K562 (cell line): Measurements from ENCODE around the gene IL18RAP. TPM values are rescaled to one million over a fixed set of nuclear protein-coding genes. Genes with fewer than 3 reads are reported as not detected.

Source experiments
- CREBBP ChIP-seq: IDR thresholded peaks from one replicate; pipeline ENCODE4 v1.6.1; 2012; ENCODE audit warnings: low read depth, mild to moderate bottlenecking, control low read depth, inconsistent platforms, low read length
- PHB ChIP-seq: fragments of 250-450 bp; sonication (Bioruptor Pico); IDR thresholded peaks from 2 replicates; pipeline ENCODE4 v1.5.0; 2021
- PTTG1 ChIP-seq: fragments of 450-650 bp; IDR thresholded peaks from 2 replicates; pipeline ENCODE4 v1.6.1; 2016; ENCODE audit warnings: low read depth, mild to moderate bottlenecking, missing genetic modification characterization, missing compliant biosample characterization
- SIX5 ChIP-seq, 2 experiments: IDR thresholded peaks; 2 replicates each; pipeline ENCODE4 v1.6.1; 2011; ENCODE audit warnings: low read length in 2 of 2, borderline replicate concordance in 1 of 2, low read depth in 1 of 2, mild to moderate bottlenecking in 1 of 2, moderate library complexity in 1 of 2; ENCODE audit not compliant: insufficient read depth in 1 of 2
- ZNF445 ChIP-seq: fragments of 250-450 bp; sonication (Bioruptor Pico); IDR thresholded peaks from 2 replicates; pipeline ENCODE4 v1.4.0; 2020; ENCODE audit warnings: low read depth, mild to moderate bottlenecking, moderate library complexity
- ZSCAN32 ChIP-seq: fragments of 450-650 bp; formaldehyde crosslinking; IDR thresholded peaks from 2 replicates; pipeline ENCODE4 v1.4.0; 2020; ENCODE audit warnings: mild to moderate bottlenecking, moderate library complexity
- polyA plus RNA-seq, 8 experiments: library from polyadenylated mRNA; depleted of rRNA in 4 of 8; stranded (reverse) in 5 of 8; unstranded in 3 of 8; fragments of >200 nt; fragmentation: Nextera tagmentation in 2 of 8; fragmentation: Illumina TruSeq in 1 of 8; extraction: Ambion mirVana in 2 of 8; extraction: Trizol in 1 of 8; gene quantifications; 2 replicates each; pipeline versions ENCODE4 v1.2.1 to v1.2.3, GENCODE V29; 2011 to 2014; ENCODE audit warnings: inconsistent platforms in 1 of 8, missing spikeins in 1 of 8
- total RNA-seq, 7 experiments: library from RNA; depleted of rRNA in 6 of 7; stranded (reverse); fragments of >200 nt in 6 of 7; fragmentation: Illumina TruSeq in 2 of 7; extraction: Trizol in 2 of 7; gene quantifications; 2 replicates each; pipeline versions ENCODE4 v1.2.1 to v1.2.3, GENCODE V29; 2011 to 2021; ENCODE audit warnings: low replicate concordance in 1 of 7
- TF ChIP-seq, protein P1 (sequence below), 2 experiments: fragments of 450-650 bp; formaldehyde crosslinking in 1 of 2; IDR thresholded peaks; 2 replicates each; pipeline versions ENCODE4 v1.4.0 to v1.6.1; 2014 to 2020; ENCODE audit warnings: mild to moderate bottlenecking in 2 of 2, borderline replicate concordance in 1 of 2, low read depth in 1 of 2
- TF ChIP-seq, protein P2 (sequence below): sonication (generic); formaldehyde crosslinking; IDR thresholded peaks from 2 replicates; pipeline ENCODE4 v1.8.0; 2022; ENCODE audit warnings: mild to moderate bottlenecking, low read depth, missing genetic modification reagents
- TF ChIP-seq, protein P3 (sequence below): fragments of 250-450 bp; sonication (Bioruptor Pico); IDR thresholded peaks from 2 replicates; pipeline ENCODE4 v1.5.0; 2021; ENCODE audit warnings: mild to moderate bottlenecking, moderate library complexity
- TF ChIP-seq, protein P4 (sequence below), 3 experiments: fragments of 200-800 bp in 1 of 3; sonication (Bioruptor generic) in 1 of 3; sonication (generic) in 1 of 3; formaldehyde crosslinking in 1 of 3; IDR thresholded peaks; 2 replicates each; pipeline versions ENCODE4 v1.6.1 to v1.8.0; 2016 to 2022; ENCODE audit warnings: mild to moderate bottlenecking in 2 of 3, missing compliant biosample characterization in 2 of 3, missing genetic modification characterization in 2 of 3, missing genetic modification reagents in 1 of 3

Gene IL18RAP
- total and polyA plus RNA-seq, 9 of the 15 experiments (the other 6 are each of a cell fraction or from before 2014, with no cell fraction given): 1.1 to 20.5 (median 5.8) TPM

DNA sequence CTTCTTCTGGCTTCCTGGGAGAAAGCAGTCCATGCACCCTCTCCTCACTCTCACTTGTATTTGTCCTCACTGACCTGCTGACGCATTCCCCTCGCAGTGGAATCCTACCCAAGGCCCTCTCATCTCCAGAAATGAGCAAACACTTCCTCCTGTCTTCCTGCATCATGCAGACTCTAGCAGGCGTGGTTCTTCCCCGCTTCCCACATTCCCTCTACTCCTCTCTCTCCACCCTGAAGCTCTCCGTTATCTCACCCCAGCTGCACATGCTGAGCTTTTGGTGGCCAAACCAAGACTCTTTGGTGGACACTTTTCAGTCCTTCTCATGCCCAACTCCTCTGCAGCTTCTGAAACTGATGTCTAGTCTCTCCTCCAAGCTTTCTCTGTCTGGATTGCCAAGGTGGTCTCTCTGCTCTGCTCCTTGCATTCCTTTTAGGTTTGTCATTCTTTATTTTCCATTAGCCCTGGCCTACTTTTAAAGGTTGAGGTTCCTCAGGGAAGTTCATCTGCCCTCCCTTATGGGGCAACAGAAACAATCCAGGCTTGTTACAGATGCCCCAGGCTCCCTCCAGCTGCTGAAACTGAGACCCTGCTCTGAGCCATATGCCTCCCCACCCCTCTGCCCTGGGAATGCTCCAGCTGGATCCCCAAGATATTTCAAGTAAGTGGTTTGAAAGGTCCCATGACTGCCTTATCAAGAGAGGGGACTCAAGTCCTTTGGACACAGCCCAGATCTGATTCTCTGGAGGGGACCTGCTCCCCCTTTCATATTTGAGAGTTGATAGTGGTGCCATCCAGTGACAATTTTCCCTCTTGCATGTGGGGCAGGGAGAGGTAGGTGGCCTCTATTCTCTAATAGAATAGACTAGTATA, 835 bp upstream of the IL18RAP start (continued):
- TF ChIP-seq, protein P1, sequence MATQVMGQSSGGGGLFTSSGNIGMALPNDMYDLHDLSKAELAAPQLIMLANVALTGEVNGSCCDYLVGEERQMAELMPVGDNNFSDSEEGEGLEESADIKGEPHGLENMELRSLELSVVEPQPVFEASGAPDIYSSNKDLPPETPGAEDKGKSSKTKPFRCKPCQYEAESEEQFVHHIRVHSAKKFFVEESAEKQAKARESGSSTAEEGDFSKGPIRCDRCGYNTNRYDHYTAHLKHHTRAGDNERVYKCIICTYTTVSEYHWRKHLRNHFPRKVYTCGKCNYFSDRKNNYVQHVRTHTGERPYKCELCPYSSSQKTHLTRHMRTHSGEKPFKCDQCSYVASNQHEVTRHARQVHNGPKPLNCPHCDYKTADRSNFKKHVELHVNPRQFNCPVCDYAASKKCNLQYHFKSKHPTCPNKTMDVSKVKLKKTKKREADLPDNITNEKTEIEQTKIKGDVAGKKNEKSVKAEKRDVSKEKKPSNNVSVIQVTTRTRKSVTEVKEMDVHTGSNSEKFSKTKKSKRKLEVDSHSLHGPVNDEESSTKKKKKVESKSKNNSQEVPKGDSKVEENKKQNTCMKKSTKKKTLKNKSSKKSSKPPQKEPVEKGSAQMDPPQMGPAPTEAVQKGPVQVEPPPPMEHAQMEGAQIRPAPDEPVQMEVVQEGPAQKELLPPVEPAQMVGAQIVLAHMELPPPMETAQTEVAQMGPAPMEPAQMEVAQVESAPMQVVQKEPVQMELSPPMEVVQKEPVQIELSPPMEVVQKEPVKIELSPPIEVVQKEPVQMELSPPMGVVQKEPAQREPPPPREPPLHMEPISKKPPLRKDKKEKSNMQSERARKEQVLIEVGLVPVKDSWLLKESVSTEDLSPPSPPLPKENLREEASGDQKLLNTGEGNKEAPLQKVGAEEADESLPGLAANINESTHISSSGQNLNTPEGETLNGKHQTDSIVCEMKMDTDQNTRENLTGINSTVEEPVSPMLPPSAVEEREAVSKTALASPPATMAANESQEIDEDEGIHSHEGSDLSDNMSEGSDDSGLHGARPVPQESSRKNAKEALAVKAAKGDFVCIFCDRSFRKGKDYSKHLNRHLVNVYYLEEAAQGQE (IDR thresholded peaks at IDR 0.05; ENCODE audit: borderline replicate concordance): no peak
- TF ChIP-seq, protein P1 (CRISPR knock-in tag; IDR thresholded peaks at IDR 0.05; ENCODE audit: low read depth): no peak
- TF ChIP-seq, protein P2, sequence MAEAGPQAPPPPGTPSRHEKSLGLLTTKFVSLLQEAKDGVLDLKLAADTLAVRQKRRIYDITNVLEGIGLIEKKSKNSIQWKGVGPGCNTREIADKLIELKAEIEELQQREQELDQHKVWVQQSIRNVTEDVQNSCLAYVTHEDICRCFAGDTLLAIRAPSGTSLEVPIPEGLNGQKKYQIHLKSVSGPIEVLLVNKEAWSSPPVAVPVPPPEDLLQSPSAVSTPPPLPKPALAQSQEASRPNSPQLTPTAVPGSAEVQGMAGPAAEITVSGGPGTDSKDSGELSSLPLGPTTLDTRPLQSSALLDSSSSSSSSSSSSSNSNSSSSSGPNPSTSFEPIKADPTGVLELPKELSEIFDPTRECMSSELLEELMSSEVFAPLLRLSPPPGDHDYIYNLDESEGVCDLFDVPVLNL: no peak
- TF ChIP-seq CREBBP (no peak), PHB (CRISPR knock-in tag) (0 out of 2 replicates have a peak, but pooled peaks have one; percentile 23), ZSCAN32 (CRISPR knock-in tag) (no peak), SIX5 (IDR thresholded peaks at IDR 0.05; ENCODE audit: borderline replicate concordance in 1 of 2, insufficient read depth in 1 of 2, low read depth in 1 of 2, low read length in 2 of 2) (no peak), ZNF445 (CRISPR knock-in tag) (no peak), PTTG1 (no peak)
- TF ChIP-seq, protein P3, sequence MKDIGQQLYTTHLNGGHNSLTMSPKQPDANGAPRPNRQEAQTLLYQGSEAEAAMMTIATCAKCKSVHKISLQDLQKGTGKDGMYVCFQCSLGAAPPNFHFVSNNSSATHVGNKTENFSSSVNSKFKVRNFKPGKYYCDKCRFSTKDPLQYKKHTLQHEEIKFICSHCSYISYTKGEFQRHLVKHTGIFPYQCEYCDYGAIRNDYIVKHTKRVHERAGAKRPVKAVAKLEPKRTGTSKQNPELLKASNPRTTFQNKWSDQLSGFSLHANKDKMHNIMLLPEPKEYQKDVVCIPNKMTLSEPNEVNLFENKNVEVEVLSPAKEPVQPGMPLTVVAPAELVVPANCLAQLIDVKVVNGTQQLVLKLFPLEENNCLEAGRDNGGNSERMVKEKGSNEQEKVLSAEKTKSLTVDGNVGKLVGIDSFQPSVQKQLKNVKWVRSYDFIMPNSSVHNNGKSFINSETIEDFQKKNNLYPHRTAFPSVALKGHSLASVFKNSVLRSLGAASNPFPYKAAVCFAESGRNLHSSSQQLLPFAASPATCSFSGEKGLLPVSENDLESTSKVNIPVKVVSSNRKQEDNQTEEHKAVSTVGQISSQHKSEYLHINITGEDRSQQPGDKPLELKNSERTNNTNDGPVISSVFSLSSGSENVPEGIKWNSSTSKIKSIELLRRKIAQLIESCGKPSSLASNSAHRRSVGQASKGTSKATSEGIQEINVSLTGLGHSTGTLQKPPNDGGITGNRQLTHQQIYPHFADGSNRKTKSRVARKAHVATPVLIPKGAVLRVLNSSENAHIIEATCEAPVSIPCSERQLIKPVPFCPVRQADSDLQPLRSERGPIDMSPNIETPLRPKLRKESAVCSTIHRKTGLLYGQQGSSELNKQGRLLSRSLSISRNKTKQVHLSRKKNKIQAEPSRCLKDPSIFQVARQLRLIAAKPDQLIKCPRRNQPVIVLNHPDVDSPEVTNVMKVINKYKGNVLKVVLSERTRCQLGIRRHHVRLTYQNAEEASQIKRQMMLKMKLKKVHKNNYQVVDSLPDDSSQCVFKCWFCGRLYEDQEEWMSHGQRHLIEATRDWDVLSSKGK (CRISPR knock-in tag): no peak
- TF ChIP-seq, protein P4, sequence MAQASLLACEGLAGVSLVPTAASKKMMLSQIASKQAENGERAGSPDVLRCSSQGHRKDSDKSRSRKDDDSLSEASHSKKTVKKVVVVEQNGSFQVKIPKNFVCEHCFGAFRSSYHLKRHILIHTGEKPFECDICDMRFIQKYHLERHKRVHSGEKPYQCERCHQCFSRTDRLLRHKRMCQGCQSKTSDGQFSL (CRISPR knock-in tag; IDR thresholded peaks at IDR 0.05): no peak
- TF ChIP-seq, protein P4 (tag; IDR thresholded peaks at IDR 0.05): no peak
